Cardiac muscle cell (in vitro differentiated cells and primary cell): ENCODE measurements around the gene C6orf15. TPM values are rescaled to one million over a fixed set of nuclear protein-coding genes. Genes with fewer than 3 reads are reported as not detected.

Source experiments
- DNase-seq, 2 donors: peaks; one replicate each; pipeline versions ENCODE4 v3.0.0 to v3.0.0-alpha.2; 2010 to 2017; ENCODE audit warnings: low read depth in 1 of 2, low spot score in 1 of 2
- H3K27ac ChIP-seq: fragments of 200-600 bp; sonication (generic); 2 replicates; pipeline ENCODE4 v1.5.1; 2016
- H3K27me3 ChIP-seq: fragments of 200-600 bp; sonication (generic); 2 replicates; pipeline ENCODE4 v1.6.0; 2016; ENCODE audit warnings: control low read depth
- H3K36me3 ChIP-seq: fragments of 200-600 bp; sonication (generic); 2 replicates; pipeline ENCODE4 v1.5.1; 2016; ENCODE audit warnings: control low read depth
- H3K4me1 ChIP-seq: fragments of 200-600 bp; sonication (generic); 2 replicates; pipeline ENCODE4 v1.8.1; 2017; ENCODE audit warnings: low read depth, mild to moderate bottlenecking, mixed run types
- H3K4me3 ChIP-seq: fragments of 200-600 bp; sonication (generic); 2 replicates; pipeline ENCODE4 v1.5.1; 2016; ENCODE audit warnings: mild to moderate bottlenecking
- H3K9me3 ChIP-seq: fragments of 200-600 bp; sonication (generic); 2 replicates; pipeline ENCODE4 v1.5.1; 2017; ENCODE audit warnings: low read depth, mild to moderate bottlenecking, control low read depth
- CTCF ChIP-seq: IDR thresholded peaks from 2 replicates; pipeline ENCODE4 v1.5.1; 2012; ENCODE audit warnings: low read depth, mild to moderate bottlenecking, low read length
- polyA plus RNA-seq: library from polyadenylated mRNA; unstranded; fragments of >200 nt; fragmentation: Nextera tagmentation; extraction: Ambion mirVana; gene quantifications from 2 replicates; pipeline ENCODE4 v1.2.1, GENCODE V29; 2016
- total RNA-seq: library from RNA; depleted of rRNA; stranded (reverse); fragments of >200 nt; gene quantifications from 2 replicates; pipeline ENCODE4 v1.2.3, GENCODE V29; 2016

Gene C6orf15
- total and polyA plus RNA-seq, 2 experiments from 2014 or later = not detected

- no peaks in the 10 kb centered on the region for H3K36me3 ChIP-seq
- H3K27ac ChIP-seq = no peak overlapping the region
- no peak for TF ChIP-seq CTCF
- no peaks in the 10 kb centered on the region for H3K4me1 ChIP-seq
- H3K4me3 ChIP-seq = no peak overlapping the region
- H3K9me3 ChIP-seq = no peaks in the 10 kb centered on the region
- DNase-seq = peak in 1 of 2 donors; percentile 53
- H3K27me3 ChIP-seq = no peaks in the 10 kb centered on the region
Observed at GRCh38 chr6:31116661-31117385, 4.4 kb upstream of the C6orf15 start.

- no peak for TF ChIP-seq CTCF
- DNase-seq = no peak
- no peaks in the 10 kb centered on the region for H3K36me3 ChIP-seq
- H3K9me3 ChIP-seq = no peaks in the 10 kb centered on the region
- no peak overlapping the region for H3K27ac ChIP-seq
- no peak overlapping the region for H3K4me3 ChIP-seq
- no peaks in the 10 kb centered on the region for H3K4me1 ChIP-seq
- H3K27me3 ChIP-seq = no peaks in the 10 kb centered on the region
Observed at GRCh38 chr6:31115941-31116560, 3.7 kb upstream of the C6orf15 start.

- Histone ChIP-seq H3K9me3 (no peaks in the 10 kb centered on the region), H3K27ac (no peak overlapping the region), H3K4me3 (no peak overlapping the region), H3K36me3 (no peaks in the 10 kb centered on the region), H3K4me1 (no peaks in the 10 kb centered on the region), H3K27me3 (no peaks in the 10 kb centered on the region)
- peak; percentile 44 for TF ChIP-seq CTCF
- DNase-seq = peak in 1 of 2 donors; percentile 65
Observed at GRCh38 chr6:31114970-31115849, 2.8 kb upstream of the C6orf15 start.

- Histone ChIP-seq H3K36me3 (no peaks in the 10 kb centered on the region), H3K27me3 (peaks cover 4% of the 10 kb centered on the region), H3K4me1 (no peaks in the 10 kb centered on the region), H3K27ac (no peak within 1 kb of the TSS), H3K4me3 (no peak within 1 kb of the TSS), H3K9me3 (no peaks in the 10 kb centered on the region)
- peak in 1 of 2 donors; percentile 94 for DNase-seq
- TF ChIP-seq CTCF = no peak
Observed at GRCh38 chr6:31114541-31114878, 2.1 kb upstream of the C6orf15 start, which contains the start of gene PSORS1C1. TSS of gene PSORS1C1 (plus strand) at chr6:31114800. CDS start at chr6:31129633, 14,833 bp downstream.

- H3K4me3 ChIP-seq = no peak overlapping the region
- no peak for TF ChIP-seq CTCF
- no peak overlapping the region for H3K27ac ChIP-seq
- peaks cover 4% of the 10 kb centered on the region for H3K27me3 ChIP-seq
- no peaks in the 10 kb centered on the region for H3K36me3 ChIP-seq
- no peaks in the 10 kb centered on the region for H3K9me3 ChIP-seq
- peak; percentile 19 to 36 for DNase-seq
- no peaks in the 10 kb centered on the region for H3K4me1 ChIP-seq
Observed at GRCh38 chr6:31113861-31114540, 1.6 kb upstream of the C6orf15 start.
